ENCODE measurements around the gene PCLAF. TPM values are rescaled to one million over a fixed set of nuclear protein-coding genes. Genes with fewer than 3 reads are reported as not detected.
"Not testable (repeated sequence)": the region's sequence is repeated elsewhere in the genome, so short reads cannot be mapped to it uniquely, and the experiment has no call there.

The PCLAF gene
- total RNA-seq, 1 donor from 2014 or later = 2.0 TPM

DNA sequence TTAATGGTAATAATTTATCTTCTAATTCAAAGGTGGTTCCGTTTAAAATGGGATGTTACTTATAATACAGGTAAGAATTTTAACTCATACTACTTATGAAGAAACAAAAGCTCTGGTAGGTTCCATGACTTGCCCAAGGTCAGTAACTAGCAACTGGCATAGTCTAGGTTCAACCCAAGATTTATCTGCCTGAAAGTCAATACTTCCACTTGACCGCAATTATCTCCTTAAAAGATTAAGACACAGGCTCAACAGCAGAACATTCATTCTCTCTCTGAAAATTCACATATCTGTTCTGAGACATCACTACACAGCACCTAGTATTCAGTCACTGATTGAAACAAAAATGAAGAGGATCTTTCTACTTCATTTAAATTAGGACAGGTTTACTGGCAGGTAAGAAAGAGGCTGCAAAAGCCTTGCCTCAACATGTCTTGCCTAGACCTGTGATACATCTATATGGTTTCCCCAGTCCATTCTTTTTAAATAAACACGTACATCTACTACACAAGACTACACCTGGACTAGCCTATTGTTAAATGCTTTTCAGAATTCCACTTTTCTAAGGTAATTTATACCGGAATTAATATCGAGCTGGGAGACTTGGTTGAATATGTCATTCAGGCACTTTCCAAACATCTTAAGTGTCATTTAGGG, 26.4 kb downstream of the PCLAF start:
- POLR2A ChIA-PET = interaction anchor here (2.1 to 2.2 kb wide), 2 partner anchors 33 to 193 kb away, joined by 6 to 16 read pairs; partner anchors contain the start of genes PPIB and TRIP4
- CTCF ChIA-PET = no interaction called here
- intact Hi-C loops (cut with micrococcal nuclease) = no loop called here

GRCh38 chr15:64351265-64351664, 30.0 kb downstream of the PCLAF start:
- ChIA-PET POLR2A (interaction anchor here (0.7 kb wide), 1 partner anchor 36 kb away, joined by 3 read pairs; the partner anchor contains the start of gene TRIP4), CTCF (no interaction called here)
- intact Hi-C loops (cut with micrococcal nuclease) = no loop called here
- H3K27ac Mint-ChIP-seq = no peak overlapping the region
- peaks cover 11% of the 10 kb centered on the region for H3K4me1 Mint-ChIP-seq
- no peak overlapping the region for H3K4me3 Mint-ChIP-seq
- DNase-seq (no peak), ATAC-seq (ENCODE audit: low read depth) (no peak)
- TF ChIP-seq, protein P1, sequence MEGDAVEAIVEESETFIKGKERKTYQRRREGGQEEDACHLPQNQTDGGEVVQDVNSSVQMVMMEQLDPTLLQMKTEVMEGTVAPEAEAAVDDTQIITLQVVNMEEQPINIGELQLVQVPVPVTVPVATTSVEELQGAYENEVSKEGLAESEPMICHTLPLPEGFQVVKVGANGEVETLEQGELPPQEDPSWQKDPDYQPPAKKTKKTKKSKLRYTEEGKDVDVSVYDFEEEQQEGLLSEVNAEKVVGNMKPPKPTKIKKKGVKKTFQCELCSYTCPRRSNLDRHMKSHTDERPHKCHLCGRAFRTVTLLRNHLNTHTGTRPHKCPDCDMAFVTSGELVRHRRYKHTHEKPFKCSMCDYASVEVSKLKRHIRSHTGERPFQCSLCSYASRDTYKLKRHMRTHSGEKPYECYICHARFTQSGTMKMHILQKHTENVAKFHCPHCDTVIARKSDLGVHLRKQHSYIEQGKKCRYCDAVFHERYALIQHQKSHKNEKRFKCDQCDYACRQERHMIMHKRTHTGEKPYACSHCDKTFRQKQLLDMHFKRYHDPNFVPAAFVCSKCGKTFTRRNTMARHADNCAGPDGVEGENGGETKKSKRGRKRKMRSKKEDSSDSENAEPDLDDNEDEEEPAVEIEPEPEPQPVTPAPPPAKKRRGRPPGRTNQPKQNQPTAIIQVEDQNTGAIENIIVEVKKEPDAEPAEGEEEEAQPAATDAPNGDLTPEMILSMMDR (IDR thresholded peaks at IDR 0.05) = no peak
- H3K27me3 Mint-ChIP-seq = no peaks in the 10 kb centered on the region
- H3K9me3 Mint-ChIP-seq = no peaks in the 10 kb centered on the region
- H3K36me3 Mint-ChIP-seq (ENCODE audit: low read depth) = peaks cover 34% of the 10 kb centered on the region

More for the DNA sequence above, 26.4 kb downstream of the PCLAF start:
- TF ChIP-seq, protein P1 (IDR thresholded peaks at IDR 0.05) = no peak
- Mint-ChIP-seq H3K27me3 (no peaks in the 10 kb centered on the region), H3K27ac (peak overlapping the region; percentile 80), H3K9me3 (no peaks in the 10 kb centered on the region), H3K4me1 (peaks cover 17% of the 10 kb centered on the region), H3K36me3 (ENCODE audit: low read depth) (peaks cover 7% of the 10 kb centered on the region), H3K4me3 (peak overlapping the region; percentile 87)
- ATAC-seq (ENCODE audit: low read depth) (no peak), DNase-seq (no peak)

DNA sequence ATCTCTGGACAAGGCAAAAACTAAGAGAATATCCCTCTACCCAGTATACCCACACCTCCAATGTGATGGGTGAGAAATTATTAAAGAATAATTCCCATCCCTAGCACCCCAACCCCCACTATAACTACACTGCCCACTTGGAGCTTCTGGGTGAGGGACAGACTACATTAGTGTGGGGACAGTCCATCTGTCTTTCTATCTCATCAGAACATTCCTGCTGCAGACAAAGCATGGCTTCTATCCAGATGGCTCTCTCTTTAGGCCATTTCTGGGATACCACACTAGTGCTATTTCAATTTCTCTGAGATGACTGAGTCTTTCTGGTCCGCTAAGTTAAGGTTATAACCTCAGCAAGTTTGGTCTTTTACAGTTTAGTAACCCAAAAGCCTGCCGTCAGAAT, 31.9 kb downstream of the PCLAF start:
- no peak overlapping the region for H3K4me3 Mint-ChIP-seq
- H3K9me3 Mint-ChIP-seq = no peaks in the 10 kb centered on the region
- intact Hi-C loops (cut with micrococcal nuclease) = no loop called here
- ATAC-seq (ENCODE audit: low read depth) = no peak
- peaks cover 29% of the 10 kb centered on the region for H3K36me3 Mint-ChIP-seq (ENCODE audit: low read depth)
- H3K27me3 Mint-ChIP-seq = no peaks in the 10 kb centered on the region
- CTCF ChIA-PET = no interaction called here
- H3K4me1 Mint-ChIP-seq = peaks cover 5% of the 10 kb centered on the region
- POLR2A ChIA-PET = no interaction called here
- TF ChIP-seq, protein P1 (IDR thresholded peaks at IDR 0.05) = no peak
- no peak overlapping the region for H3K27ac Mint-ChIP-seq
- DNase-seq = no peak

GRCh38 chr15:64348455-64348854, 32.8 kb downstream of the PCLAF start:
- H3K36me3 Mint-ChIP-seq (ENCODE audit: low read depth) = peaks cover 30% of the 10 kb centered on the region
- no peak overlapping the region for H3K27ac Mint-ChIP-seq
- H3K27me3 Mint-ChIP-seq = no peaks in the 10 kb centered on the region
- CTCF ChIA-PET = no interaction called here
- no peaks in the 10 kb centered on the region for H3K9me3 Mint-ChIP-seq
- ATAC-seq (ENCODE audit: low read depth) (no peak), DNase-seq (no peak)
- H3K4me3 Mint-ChIP-seq = no peak overlapping the region
- TF ChIP-seq, protein P1 (IDR thresholded peaks at IDR 0.05) = no peak
- intact Hi-C loops (cut with micrococcal nuclease) = no loop called here
- POLR2A ChIA-PET = no interaction called here
- H3K4me1 Mint-ChIP-seq = peaks cover 5% of the 10 kb centered on the region

GRCh38 chr15:64346242-64346641, 35.0 kb downstream of the PCLAF start:
- H3K27me3 Mint-ChIP-seq; H3K4me3 Mint-ChIP-seq; intact Hi-C loops (cut with micrococcal nuclease); CTCF ChIA-PET; H3K9me3 Mint-ChIP-seq; H3K27ac Mint-ChIP-seq; DNase-seq; H3K4me1 Mint-ChIP-seq; ATAC-seq (ENCODE audit: low read depth); POLR2A ChIA-PET: not testable (repeated sequence)
- H3K36me3 Mint-ChIP-seq (ENCODE audit: low read depth) = peaks cover 42% of the 10 kb centered on the region
